Measurements from ENCODE around the gene MAP1LC3B. TPM values are rescaled to one million over a fixed set of nuclear protein-coding genes. Genes with fewer than 3 reads are reported as not detected.
"Not testable (repeated sequence)": the region's sequence is repeated elsewhere in the genome, so short reads cannot be mapped to it uniquely, and the experiment has no call there.

Gene MAP1LC3B
- total RNA-seq, 1 donor from 2014 or later = 64.5 TPM

DNA sequence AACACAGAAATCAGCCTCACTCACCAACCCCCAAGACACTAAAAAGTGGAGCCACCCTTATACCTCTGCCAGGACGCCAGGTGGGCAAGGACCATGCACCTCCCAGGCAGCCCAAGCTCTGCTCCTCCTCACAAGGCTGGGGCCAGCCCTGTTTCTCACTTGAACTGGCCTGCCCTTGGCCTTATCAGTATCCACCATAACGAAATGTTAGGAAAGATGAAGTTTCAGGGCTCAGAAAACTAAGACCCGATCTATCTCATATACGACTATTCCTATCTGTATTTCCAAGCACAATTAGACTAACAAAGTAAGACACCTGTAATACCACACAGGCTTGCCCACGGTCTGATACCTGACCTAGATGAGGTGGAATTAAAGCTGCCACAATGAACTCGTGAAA, 15.5 kb upstream of the MAP1LC3B start:
- intact Hi-C loops (cut with DNase I) = no loop called here
- ATAC-seq (no peak), DNase-seq (peak; percentile 10)
- Histone ChIP-seq H3K4me1 (peaks cover 34% of the 10 kb centered on the region), H3K9me3 (no peaks in the 10 kb centered on the region), H3K36me3 (peaks cover 6% of the 10 kb centered on the region), H3K27ac (no peak overlapping the region), H3K4me3 (no peak overlapping the region), H3K27me3 (ENCODE audit: low read depth) (no peaks in the 10 kb centered on the region)
- TF ChIP-seq, protein P1, sequence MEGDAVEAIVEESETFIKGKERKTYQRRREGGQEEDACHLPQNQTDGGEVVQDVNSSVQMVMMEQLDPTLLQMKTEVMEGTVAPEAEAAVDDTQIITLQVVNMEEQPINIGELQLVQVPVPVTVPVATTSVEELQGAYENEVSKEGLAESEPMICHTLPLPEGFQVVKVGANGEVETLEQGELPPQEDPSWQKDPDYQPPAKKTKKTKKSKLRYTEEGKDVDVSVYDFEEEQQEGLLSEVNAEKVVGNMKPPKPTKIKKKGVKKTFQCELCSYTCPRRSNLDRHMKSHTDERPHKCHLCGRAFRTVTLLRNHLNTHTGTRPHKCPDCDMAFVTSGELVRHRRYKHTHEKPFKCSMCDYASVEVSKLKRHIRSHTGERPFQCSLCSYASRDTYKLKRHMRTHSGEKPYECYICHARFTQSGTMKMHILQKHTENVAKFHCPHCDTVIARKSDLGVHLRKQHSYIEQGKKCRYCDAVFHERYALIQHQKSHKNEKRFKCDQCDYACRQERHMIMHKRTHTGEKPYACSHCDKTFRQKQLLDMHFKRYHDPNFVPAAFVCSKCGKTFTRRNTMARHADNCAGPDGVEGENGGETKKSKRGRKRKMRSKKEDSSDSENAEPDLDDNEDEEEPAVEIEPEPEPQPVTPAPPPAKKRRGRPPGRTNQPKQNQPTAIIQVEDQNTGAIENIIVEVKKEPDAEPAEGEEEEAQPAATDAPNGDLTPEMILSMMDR (IDR thresholded peaks at IDR 0.05) = no peak

DNA sequence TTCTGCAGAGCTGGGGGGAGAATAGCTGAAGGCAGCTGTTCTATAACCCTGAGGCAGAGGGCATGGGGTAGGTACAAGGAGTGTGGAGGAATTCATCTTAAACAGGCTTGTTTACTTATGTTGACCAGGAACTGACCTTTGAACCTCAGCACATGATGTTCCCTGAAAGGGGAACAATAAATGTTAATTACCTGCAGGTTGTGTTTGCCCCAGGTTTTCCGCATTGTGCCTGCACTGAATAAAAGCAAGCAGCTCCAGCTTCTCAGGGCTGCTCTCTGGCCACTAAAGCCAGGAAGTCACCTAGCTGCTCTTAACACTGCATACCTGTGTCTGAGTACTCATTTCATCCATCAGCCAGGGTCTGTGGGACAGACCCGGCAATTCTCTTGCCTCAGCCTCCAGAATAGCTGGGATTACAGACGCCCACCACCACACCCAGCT, 12.8 kb upstream of the MAP1LC3B start:
- DNase-seq; intact Hi-C loops (cut with DNase I); ATAC-seq: not testable (repeated sequence)

DNA sequence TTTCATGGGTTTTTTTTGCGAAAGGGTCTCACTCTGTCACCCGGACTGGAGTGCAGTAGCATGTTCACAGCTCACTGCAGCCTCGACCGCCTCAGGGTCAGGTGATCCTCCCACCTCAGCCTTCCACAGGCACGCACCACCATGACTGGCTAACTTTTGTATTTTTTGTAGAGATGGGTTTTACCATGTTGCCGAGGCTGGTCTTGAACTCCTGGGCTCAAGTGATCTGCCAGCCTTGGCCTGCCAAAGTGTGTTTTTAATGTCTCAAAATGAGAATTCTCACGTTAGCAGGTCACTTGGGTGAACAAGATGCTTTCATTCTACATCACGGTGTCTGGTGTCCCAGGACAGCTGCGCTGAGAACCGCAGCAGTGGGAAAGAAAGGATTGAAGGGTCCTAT, 11.7 kb upstream of the MAP1LC3B start:
- Histone ChIP-seq H3K4me3 (peak overlapping the region; percentile 90), H3K27me3 (ENCODE audit: low read depth) (no peaks in the 10 kb centered on the region), H3K9me3 (no peaks in the 10 kb centered on the region), H3K4me1 (peaks cover 53% of the 10 kb centered on the region), H3K36me3 (peaks cover 6% of the 10 kb centered on the region), H3K27ac (peak overlapping the region; percentile 18)
- TF ChIP-seq, protein P1 (IDR thresholded peaks at IDR 0.05) = no peak
- peak; percentile 28 for DNase-seq
- ATAC-seq = no peak
- intact Hi-C loops (cut with DNase I) = no loop called here

More for the DNA sequence above, 12.8 kb upstream of the MAP1LC3B start:
- H3K4me3 ChIP-seq; H3K9me3 ChIP-seq; H3K36me3 ChIP-seq; H3K27ac ChIP-seq; H3K27me3 ChIP-seq (ENCODE audit: low read depth): not testable (repeated sequence)
- peaks cover 48% of the 10 kb centered on the region for H3K4me1 ChIP-seq

DNA sequence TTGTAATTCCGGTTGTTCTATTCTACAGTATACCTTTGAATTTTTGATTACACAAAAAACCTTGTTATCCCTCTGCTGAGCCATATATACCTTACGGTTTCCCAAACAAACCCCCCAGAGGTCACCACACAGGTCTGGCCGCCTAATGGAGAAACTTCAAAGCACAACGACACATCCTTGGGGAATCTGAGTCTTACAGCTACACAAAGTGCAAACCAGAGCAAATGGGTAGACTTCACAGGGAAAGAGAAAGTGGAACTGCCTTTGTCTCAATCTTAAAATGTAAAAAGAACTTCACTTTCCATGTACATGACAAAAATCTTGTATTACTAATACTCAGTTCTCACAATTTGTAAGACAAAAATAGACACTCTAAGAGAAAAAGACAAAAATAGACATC, 11.3 kb upstream of the MAP1LC3B start:
- peak; percentile 13 for DNase-seq
- H3K4me1 ChIP-seq = peaks cover 48% of the 10 kb centered on the region
- H3K36me3 ChIP-seq = peaks cover 6% of the 10 kb centered on the region
- TF ChIP-seq, protein P1 (IDR thresholded peaks at IDR 0.05) = no peak
- H3K9me3 ChIP-seq = no peaks in the 10 kb centered on the region
- no peak for ATAC-seq
- H3K27me3 ChIP-seq (ENCODE audit: low read depth) = no peaks in the 10 kb centered on the region
- intact Hi-C loops (cut with DNase I) = no loop called here
- H3K27ac ChIP-seq = peak overlapping the region; percentile 18
- peak overlapping the region; percentile 90 for H3K4me3 ChIP-seq

DNA sequence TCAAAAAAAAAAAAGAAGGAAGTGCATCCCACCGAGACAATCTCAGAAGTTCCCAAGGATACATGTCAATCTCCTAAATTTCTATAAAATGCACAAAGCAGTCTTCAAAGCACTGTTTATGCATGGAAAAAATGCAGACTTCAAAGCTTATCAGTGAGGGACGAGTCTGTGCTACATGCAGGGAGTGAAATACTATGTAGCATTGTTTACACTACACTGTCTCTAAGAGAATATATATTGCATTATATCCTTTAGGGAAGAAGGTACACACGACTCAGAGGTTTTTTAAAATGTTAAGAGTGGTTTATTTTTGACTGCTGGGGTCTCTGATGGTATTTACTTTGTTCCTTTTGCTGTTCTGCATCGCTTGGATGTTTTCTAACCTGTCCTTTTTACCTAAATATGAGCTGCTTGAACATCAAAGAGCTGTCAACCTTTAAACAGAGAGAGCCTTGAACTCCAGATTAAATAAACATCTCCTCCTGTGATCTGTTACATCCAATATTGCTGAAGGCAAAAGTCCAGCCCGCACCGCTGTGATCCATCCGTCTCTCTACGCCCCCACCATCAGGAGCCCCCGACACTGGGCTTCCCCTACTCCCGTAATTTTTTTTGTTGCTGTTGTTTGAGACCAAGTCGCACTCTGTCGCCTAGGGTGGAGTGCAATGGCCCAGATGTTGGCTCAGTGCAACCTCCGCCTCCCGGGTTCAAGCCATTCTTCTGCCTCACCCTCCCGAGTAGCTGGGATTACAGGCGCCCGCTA, 9.9 kb upstream of the MAP1LC3B start:
- Histone ChIP-seq H3K4me3 (peak overlapping the region; percentile 90), H3K36me3 (peaks cover 2% of the 10 kb centered on the region), H3K9me3 (no peaks in the 10 kb centered on the region), H3K27me3 (ENCODE audit: low read depth) (no peaks in the 10 kb centered on the region), H3K4me1 (peaks cover 50% of the 10 kb centered on the region), H3K27ac (peak overlapping the region; percentile 93)
- TF ChIP-seq, protein P1 (IDR thresholded peaks at IDR 0.05) = no peak
- no peak for ATAC-seq
- intact Hi-C loops (cut with DNase I) = no loop called here
- DNase-seq = peak; percentile 37

DNA sequence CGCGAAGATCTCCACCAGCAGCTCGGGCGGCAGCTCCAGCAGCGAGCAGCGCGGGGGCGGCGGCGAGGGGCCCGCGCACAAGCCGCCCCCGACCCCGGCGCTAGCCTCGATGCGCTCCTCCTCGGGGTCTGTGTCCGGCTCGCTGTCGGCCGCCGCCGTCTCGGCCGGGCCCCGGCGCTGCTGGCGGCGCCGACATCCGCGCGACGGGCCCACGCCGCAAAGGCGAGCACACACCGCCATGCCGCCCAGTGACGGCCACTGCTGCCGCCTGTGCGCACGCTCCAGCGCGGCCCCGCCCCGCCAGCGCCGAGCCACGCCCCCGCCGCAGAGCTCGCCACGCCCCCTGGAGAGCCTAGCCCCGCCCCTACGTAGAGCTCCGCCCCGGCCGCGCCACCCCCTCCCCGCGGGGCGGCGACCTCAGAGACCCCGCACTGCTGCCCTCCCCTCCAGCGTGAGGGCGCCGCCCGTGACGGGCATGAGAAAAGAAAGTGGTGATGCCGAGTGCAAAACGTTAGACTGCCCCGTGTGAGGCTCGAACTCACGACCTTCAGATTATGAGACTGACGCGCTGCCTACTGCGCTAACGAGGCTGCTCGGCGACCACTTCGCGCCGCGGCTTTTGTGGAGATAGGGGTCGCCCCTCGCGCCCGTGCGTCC, 8.5 kb upstream of the MAP1LC3B start, which contains the start of gene FBXO31:
Gene FBXO31 (minus strand): TSS at position 272 of the 657 bp plus-strand sequence. CDS start 32 bp downstream, at position 240.
- intact Hi-C loops (cut with DNase I) = no loop called here
- Histone ChIP-seq H3K36me3 (no peaks in the 10 kb centered on the region), H3K4me3 (peak within 1 kb of the TSS; percentile 90), H3K4me1 (peaks cover 60% of the 10 kb centered on the region), H3K27me3 (ENCODE audit: low read depth) (no peaks in the 10 kb centered on the region), H3K9me3 (no peaks in the 10 kb centered on the region), H3K27ac (peak within 1 kb of the TSS; percentile 93)
- DNase-seq (peak; percentile 88), ATAC-seq (peak; percentile 94 to 96)
- TF ChIP-seq, protein P1 (IDR thresholded peaks at IDR 0.05) = no peak

Measured in lower lobe of right lung (tissue), 2 donors.